Kasumi-1 (cell line): Measurements from ENCODE around the gene DPT.
A peak's percentile ranks its signal among the peaks of the same experiment; 100 is the strongest.

ENCODE experiments used
- DNase-seq, 2 experiments: peaks; one replicate each; lab custom pipeline; 2025; lab: John Stamatoyannopoulos, UW

The DPT gene

GRCh38 chr1:168700575-168701268 is 28.3 kb downstream of the DPT start:
- no peak for DNase-seq

DNA sequence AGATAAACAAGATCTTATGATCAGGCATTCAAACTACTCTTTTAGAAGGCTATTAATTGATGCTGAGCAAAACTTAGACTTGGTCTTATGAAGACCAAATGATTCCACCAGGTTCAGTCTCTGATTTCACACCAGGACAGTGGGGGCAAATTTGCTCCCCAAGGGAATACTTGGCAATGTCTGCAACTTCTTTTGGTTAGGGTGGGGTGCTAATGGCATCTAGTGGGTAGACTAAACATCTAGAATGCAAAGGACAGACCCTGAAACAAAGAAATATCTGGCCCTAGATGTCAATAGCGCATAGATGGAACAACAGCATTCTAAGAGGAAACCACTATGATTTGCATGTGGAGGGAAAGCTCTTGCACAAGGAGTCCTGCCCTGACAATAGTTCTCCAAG is 30.6 kb downstream of the DPT start:
- no peak for DNase-seq

DNA sequence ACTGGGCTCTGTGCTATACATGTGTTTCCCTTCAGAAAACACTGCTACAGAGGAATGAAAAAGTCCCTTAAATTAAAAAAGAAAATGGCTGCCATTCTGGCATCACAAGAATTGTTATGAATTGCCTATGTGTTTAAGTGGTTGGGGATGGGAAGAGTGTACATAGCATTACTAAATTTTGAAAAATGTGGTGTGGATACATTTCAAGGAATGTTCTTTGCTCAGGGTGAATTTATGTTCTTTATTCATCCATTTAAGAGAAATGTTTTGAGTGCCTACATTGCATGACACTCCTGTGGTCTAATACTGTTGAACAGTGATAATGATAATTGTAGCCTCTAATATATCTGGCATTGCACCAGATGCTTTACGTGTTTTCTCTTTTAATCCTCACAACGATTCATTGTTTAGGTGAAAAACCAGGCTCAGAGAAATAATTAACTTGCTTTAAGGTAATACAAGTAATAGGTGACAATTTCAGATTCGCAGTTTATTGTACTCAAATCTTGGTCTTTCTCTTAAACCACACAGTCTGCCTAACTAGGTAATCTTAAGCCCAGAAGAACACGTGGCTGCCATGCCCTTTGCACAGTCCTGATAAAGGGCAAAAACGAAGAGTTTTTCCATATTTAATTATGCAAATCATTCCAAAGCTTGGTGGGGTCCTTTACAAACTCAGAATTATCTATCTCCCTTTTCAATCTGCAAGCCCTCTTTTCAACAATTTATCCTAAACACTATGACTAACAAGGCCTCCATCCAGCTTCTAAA is 31.5 kb downstream of the DPT start:
- DNase-seq = no peak

GRCh38 chr1:168696125-168696760 is 32.8 kb downstream of the DPT start:
- DNase-seq = no peak

DNA sequence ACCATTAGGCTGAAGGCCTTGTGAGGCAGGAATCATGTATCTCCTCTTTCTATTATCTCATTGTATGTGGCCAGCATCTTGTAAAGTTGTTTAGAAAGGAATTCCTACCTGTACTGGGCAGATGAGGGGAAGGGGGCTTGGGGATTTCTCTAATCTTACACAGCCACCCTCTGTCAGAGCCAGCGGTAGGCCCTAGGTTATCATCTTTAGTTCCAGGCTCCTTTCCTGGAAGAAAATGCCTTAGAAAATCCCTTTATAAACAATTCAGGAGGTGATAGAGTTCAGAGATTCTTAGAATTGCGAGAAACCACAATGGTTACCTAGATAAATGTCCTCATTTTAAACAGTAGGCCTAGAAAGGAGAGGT is 35.2 kb downstream of the DPT start:
- DNase-seq = no peak

DNA sequence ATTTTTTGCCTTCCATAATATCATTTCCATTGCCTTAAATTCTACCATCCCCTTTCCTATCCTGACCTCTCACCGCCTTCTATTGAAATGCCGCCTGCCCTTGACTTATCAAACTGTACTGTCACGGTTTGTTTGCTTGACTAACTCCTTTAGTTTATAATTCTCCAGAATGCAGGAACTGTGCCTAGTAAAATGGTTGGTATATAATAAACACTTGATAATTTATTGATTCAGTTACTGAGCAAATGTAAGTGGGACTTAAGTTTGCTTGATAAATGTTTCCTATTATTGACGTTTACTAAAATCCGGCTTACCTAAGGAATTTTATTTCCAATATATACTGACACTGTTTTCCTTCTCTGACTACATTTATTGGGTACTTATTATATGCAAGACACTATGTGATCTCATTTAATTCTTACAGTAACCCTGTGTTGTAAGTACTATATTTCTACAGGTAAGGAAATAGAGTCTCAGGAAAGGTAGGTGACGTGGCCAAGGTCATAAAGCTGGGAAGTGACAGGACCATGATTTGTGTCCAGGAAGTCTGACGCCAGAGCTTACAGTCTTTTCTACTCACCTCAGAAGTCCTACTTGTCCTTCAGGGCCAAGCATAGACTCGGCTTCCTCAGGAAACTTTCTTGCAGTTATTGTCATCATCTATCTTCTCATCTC is 35.7 kb downstream of the DPT start:
- DNase-seq = no peak

DNA sequence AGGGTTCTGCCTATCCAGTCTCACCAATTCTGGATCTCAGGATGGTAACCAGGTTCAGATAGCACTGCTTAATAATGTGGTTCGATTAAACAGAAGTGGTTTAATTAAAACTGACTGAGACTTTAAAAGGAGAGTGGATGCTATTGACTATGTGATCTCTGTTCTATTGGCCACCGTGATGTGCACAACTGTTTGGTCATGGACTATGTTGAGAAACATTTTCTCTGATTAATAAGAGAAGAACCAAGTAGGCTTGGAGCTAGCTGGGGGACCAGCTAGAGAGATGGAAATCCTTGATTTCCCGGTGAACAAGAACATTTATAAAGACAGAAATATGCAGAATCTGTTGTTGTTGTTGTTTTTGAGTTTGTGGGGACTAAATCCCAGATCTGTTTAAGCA is 36.5 kb downstream of the DPT start:
- DNase-seq = no peak

- DNase-seq = no peak
Measured at GRCh38 chr1:168691541-168691940, 37.5 kb downstream of the DPT start.

- DNase-seq = no peak
Measured at GRCh38 chr1:168689726-168690602, 39.0 kb downstream of the DPT start.

- DNase-seq = no peak
Measured at GRCh38 chr1:168689327-168689657, 39.7 kb downstream of the DPT start.

DNA sequence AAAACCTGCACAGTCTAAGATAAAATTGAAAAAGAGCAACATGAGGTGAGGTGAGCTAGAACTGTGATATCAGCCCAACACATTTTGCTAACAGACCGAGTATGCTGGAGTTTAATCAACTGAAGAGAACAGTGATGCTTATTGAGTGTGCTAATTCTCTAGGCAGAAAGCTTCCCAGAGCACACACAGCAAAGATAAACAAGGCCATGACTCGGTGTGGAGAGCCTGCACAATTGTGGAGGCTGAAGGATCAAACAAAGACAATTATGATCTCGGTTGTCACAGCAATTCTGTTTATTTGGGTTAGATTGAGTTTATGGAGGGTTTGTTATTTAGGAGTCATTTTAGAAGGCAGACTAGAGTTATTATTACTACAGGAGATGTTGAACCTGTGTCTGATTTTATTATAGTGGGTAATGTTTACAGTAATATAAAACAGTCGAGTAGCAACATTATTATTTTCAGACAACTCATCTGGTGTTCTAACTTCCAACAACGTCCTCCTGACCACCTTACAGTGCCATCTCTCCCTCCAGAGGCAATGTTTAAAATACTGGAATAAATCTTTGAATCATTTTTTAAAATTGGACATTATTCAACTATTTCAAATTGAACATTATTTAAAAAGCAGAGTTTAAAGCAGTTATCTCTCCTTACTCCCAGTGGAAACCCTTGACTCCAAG is 40.2 kb downstream of the DPT start:
- DNase-seq = no peak

GRCh38 chr1:168687816-168688215 is 41.2 kb downstream of the DPT start:
- DNase-seq = no peak

DNA sequence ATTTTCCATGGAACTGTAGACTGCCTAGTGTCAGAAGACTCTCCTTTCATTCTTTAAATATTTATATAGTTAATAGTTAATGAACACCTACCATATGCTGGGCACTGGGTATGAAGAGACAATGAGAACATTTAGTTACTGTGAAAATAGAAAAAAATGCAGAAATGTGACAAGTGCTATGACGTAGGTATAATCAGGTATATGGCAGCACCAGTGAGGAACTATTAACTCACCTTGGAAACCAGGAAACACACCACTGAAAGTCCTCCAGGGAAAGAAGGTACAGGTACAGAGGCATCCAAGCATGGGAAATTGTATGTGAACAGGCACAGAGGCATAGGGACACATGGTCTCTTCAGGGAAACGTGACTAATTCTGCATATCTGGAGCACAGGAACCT is 42.3 kb downstream of the DPT start:
- DNase-seq = no peak

DNA sequence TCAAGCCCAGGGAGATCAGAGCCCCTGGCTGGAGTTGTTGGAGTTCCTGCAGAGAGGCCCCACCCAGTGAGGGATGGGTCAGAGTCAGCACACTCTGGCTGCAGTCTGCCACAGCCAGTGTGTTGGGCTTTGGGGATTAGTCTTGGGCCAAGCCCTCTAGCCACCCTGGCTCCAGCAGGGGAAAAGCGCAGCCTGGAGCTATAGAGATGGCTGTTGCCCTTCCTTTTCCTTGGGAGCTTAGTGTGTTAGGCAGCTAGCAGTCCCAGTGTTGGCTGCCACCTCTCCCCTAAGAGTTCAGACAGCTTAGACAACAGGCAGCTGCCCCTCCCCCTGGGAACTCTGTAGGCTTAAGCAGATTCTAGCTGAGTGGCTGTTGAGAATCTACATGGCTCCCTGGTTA is 45.1 kb downstream of the DPT start:
- no peak for DNase-seq

DNA sequence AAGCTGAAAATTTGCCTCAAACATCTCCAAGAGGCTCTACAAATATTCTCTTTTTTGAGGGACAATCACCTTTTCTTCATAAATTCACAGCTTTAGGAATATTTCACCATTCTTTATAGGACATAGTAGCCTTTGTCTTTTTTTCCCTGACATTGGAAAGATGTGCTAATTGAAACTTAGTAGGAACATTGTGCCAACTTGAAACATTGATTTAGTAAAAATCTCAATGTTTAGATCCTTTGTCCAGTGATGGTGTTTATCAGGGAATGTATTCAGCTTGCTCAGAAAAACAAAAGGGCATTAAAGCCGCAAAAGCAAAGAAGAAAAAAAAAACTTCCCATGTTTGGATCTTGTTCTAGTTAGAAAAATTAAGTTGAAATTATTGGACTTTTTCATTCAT is 52.1 kb downstream of the DPT start:
- DNase-seq = no peak

- DNase-seq = no peak
Measured at GRCh38 chr1:168676029-168676812, 52.8 kb downstream of the DPT start.

DNA sequence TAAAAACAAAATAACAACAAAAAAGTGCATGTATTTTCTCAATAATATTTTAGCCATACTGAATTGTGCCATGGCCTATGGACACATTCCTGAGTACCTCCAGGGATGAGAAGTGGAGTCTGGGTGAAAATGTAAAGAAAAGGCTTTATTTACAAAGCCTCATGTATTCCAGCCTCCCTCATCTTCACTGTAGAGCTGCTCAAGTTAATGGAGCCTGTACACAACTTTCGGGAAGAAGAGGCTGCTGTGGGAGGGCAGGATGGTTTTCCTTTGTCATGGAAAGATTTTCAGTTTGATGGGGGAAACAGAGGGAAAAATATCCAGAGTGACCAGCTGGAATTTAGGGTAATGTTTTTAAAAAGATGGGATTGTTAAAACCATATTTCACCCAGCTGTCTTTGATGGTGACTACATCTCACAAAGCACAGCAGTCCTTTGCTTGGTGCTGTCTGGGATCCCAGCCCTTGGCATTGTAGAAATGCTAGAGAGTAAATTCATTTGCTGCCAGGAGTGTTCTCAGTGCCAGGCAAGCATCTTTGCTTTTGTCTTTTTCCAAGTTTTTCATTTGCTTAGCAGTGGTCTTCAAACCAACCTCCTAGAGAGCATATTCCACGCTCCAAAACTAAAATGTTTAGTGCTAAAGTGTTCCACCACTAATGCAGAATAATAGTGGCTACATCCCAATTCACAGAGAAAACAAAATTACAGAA is 54.9 kb downstream of the DPT start:
- DNase-seq = no peak

GRCh38 chr1:168672278-168672677 is 56.7 kb downstream of the DPT start:
- no peak for DNase-seq

- DNase-seq = no peak
Measured at GRCh38 chr1:168671782-168672181, 57.2 kb downstream of the DPT start.

- DNase-seq = peak in 1 of 2 experiments; percentile 8
Measured at GRCh38 chr1:168665975-168666374, 63.0 kb downstream of the DPT start.
